Measurements from ENCODE around the gene AEBP2. TPM values are rescaled to one million over a fixed set of nuclear protein-coding genes. Genes with fewer than 3 reads are reported as not detected.

AEBP2 gene
- total RNA-seq, 4 donors from 2014 or later: 27.9 to 57.5 (median 41.1) TPM

GRCh38 chr12:19561411-19561961 lies 122.2 kb downstream of the AEBP2 start:
- Histone ChIP-seq H3K4me1 (no peaks in the 10 kb centered on the region), H3K27ac (no peak overlapping the region), H3K4me3 (replicated peaks in 1 of 3) (no peak overlapping the region), H3K36me3 (no peaks in the 10 kb centered on the region), H3K9me3 (no peaks in the 10 kb centered on the region), H3K27me3 (no peaks in the 10 kb centered on the region)
- TF ChIP-seq CTCF (IDR thresholded peaks at IDR 0.05) (no peak), POLR2A (IDR thresholded peaks at IDR 0.05) (no peak)
- intact Hi-C loops (cut with DNase I): no loop called here
- no peak for DNase-seq

Small RNA genes within 50 kb of the gene (small RNA-seq; reads per million reads assigned to genes)
- not detected for gene AC091805.2
- not detected for gene RNU6-254P
